HFFc6 (cell line): Measurements from ENCODE around the gene KCMF1. TPM values are rescaled to one million over a fixed set of nuclear protein-coding genes. Genes with fewer than 3 reads are reported as not detected.

Experiments
- DNase-seq: peaks from one replicate; pipeline ENCODE4 v3.0.0-alpha.2; 2018
- H3K27ac Mint-ChIP-seq: 2 replicates; pipeline ENCODE4 v1.8.0; 2020; ENCODE audit warnings: mild to moderate bottlenecking, mixed read lengths
- H3K27me3 Mint-ChIP-seq: 2 replicates; pipeline ENCODE4 v1.8.0; 2021; ENCODE audit warnings: mild to moderate bottlenecking, moderate library complexity, mixed read lengths; ENCODE audit not compliant: insufficient read depth
- H3K36me3 Mint-ChIP-seq: 2 replicates; pipeline ENCODE4 v1.8.0; 2021; ENCODE audit warnings: low read depth, mixed read lengths
- H3K4me1 Mint-ChIP-seq: 2 replicates; pipeline ENCODE4 v1.8.0; 2020; ENCODE audit warnings: low read depth, mixed read lengths
- H3K4me3 Mint-ChIP-seq: 2 replicates; pipeline ENCODE4 v1.8.0; 2020; ENCODE audit warnings: mild to moderate bottlenecking, moderate library complexity, mixed read lengths
- H3K9me3 Mint-ChIP-seq: 2 replicates; pipeline ENCODE4 v1.8.0; 2020; ENCODE audit warnings: mild to moderate bottlenecking, mixed read lengths
- total RNA-seq, 6 experiments: library from RNA; stranded (reverse); fragmentation: NEBNext Ultra II Directional; extraction: Animal tissue kit (Norgen Biotek cat#: 25700); gene quantifications; 2 replicates in 1 of 6; 3 replicates in 5 of 6; pipeline ENCODE4 v1.2.3, GENCODE V29; 2021
- TF ChIP-seq, protein P1 (sequence below): fragments of 200-600 bp; sonication (generic); IDR thresholded peaks from 2 replicates; pipeline ENCODE4 v1.5.0; 2021; ENCODE audit warnings: antibody characterized with exemption, mild to moderate bottlenecking

KCMF1 gene
- total RNA-seq, 6 experiments from 2014 or later, result 95.7 to 105 (median 101) TPM

GRCh38 chr2:84991404-84992160 is 20.6 kb downstream of the KCMF1 start:
- H3K27me3 Mint-ChIP-seq, result no peaks in the 10 kb centered on the region
- peaks cover 14% of the 10 kb centered on the region for H3K36me3 Mint-ChIP-seq
- no peaks in the 10 kb centered on the region for H3K9me3 Mint-ChIP-seq
- peak; percentile 99 for DNase-seq
- H3K4me1 Mint-ChIP-seq, result peaks cover 44% of the 10 kb centered on the region
- H3K27ac Mint-ChIP-seq, result peak overlapping the region; percentile 77; the same call in 1 of the 2 replicates
- TF ChIP-seq, protein P1, sequence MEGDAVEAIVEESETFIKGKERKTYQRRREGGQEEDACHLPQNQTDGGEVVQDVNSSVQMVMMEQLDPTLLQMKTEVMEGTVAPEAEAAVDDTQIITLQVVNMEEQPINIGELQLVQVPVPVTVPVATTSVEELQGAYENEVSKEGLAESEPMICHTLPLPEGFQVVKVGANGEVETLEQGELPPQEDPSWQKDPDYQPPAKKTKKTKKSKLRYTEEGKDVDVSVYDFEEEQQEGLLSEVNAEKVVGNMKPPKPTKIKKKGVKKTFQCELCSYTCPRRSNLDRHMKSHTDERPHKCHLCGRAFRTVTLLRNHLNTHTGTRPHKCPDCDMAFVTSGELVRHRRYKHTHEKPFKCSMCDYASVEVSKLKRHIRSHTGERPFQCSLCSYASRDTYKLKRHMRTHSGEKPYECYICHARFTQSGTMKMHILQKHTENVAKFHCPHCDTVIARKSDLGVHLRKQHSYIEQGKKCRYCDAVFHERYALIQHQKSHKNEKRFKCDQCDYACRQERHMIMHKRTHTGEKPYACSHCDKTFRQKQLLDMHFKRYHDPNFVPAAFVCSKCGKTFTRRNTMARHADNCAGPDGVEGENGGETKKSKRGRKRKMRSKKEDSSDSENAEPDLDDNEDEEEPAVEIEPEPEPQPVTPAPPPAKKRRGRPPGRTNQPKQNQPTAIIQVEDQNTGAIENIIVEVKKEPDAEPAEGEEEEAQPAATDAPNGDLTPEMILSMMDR, result no peak
- H3K4me3 Mint-ChIP-seq, result peak overlapping the region; percentile 56; the same call in 1 of the 2 replicates

- no peaks in the 10 kb centered on the region for H3K9me3 Mint-ChIP-seq
- peaks cover 46% of the 10 kb centered on the region for H3K4me1 Mint-ChIP-seq
- H3K36me3 Mint-ChIP-seq, result peaks cover 9% of the 10 kb centered on the region
- peak overlapping the region; percentile 18 for H3K27ac Mint-ChIP-seq
- H3K27me3 Mint-ChIP-seq, result no peaks in the 10 kb centered on the region; the same call in none of the 2 replicates
- no peak for DNase-seq
- TF ChIP-seq, protein P1, result no peak
- H3K4me3 Mint-ChIP-seq, result peak overlapping the region; percentile 34
These were observed 24.9 kb downstream of the KCMF1 start for GRCh38 chr2:84995826-84996225.

- peaks cover 47% of the 10 kb centered on the region for H3K4me1 Mint-ChIP-seq
- no peak overlapping the region for H3K27ac Mint-ChIP-seq
- peaks cover 9% of the 10 kb centered on the region for H3K36me3 Mint-ChIP-seq
- TF ChIP-seq, protein P1, result no peak
- no peak overlapping the region for H3K4me3 Mint-ChIP-seq
- no peaks in the 10 kb centered on the region; the same call in none of the 2 replicates for H3K27me3 Mint-ChIP-seq
- DNase-seq, result no peak
- no peaks in the 10 kb centered on the region for H3K9me3 Mint-ChIP-seq
These were observed 25.9 kb downstream of the KCMF1 start for GRCh38 chr2:84996909-84997308.

DNA sequence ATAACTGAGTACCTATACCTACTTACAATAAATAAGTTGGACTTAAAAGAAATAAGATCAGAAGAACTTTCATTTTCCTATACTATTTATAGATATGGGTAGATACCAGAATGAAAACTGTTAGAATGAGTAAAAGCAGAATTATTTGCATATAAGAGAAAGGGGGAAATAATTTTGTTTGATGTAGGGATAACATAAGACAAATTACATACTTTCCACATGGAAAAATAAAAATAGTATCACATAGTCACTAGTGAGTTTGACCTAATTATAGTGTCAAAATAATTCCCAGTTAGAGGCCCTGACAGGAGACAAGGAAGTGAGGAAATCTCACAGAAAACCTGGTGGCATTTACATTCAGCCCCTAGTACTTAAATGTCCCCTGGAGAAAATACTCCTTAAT is 28.6 kb downstream of the KCMF1 start:
- H3K9me3 Mint-ChIP-seq, result no peaks in the 10 kb centered on the region
- no peak overlapping the region for H3K4me3 Mint-ChIP-seq
- peaks cover 9% of the 10 kb centered on the region for H3K36me3 Mint-ChIP-seq
- TF ChIP-seq, protein P1, result no peak
- no peaks in the 10 kb centered on the region; the same call in none of the 2 replicates for H3K27me3 Mint-ChIP-seq
- DNase-seq, result no peak
- H3K4me1 Mint-ChIP-seq, result peaks cover 62% of the 10 kb centered on the region
- peak overlapping the region; percentile 38 for H3K27ac Mint-ChIP-seq

DNA sequence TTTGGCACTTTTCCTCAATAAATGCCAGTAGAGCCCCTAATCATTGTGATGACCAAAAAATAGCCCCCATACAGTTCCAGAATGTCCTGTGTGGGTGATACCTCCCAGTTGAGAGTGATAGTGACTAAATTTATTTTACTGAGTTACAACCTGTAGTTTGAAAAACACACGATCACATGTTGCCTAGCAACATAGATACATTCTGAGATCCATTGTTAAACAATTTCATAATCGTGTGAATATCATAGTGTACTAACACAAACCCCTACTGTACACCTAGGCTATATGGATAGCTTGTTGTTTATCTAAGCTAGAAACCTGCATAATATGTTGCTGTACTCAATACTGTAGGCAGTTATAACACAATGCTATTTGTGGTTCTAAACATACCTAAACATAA is 30.6 kb downstream of the KCMF1 start:
- TF ChIP-seq, protein P1, result no peak
- no peak for DNase-seq
- Mint-ChIP-seq H3K27ac (peak overlapping the region; percentile 59; the same call in 1 of the 2 replicates), H3K4me3 (no peak overlapping the region), H3K27me3 (no peaks in the 10 kb centered on the region; the same call in none of the 2 replicates), H3K4me1 (peaks cover 48% of the 10 kb centered on the region), H3K36me3 (peaks cover 7% of the 10 kb centered on the region), H3K9me3 (no peaks in the 10 kb centered on the region)
